Esophagus squamous epithelium (tissue), 5 donors: Measurements from ENCODE around the gene RGL2. TPM values are rescaled to one million over a fixed set of nuclear protein-coding genes. Genes with fewer than 3 reads are reported as not detected.
A peak's percentile ranks its signal among the peaks of the same experiment; 100 is the strongest.

ENCODE experiments used
- DNase-seq: peaks from one replicate; lab custom pipeline; 2025; lab: John Stamatoyannopoulos, UW
- H3K27ac ChIP-seq, 4 donors: fragments of 200-600 bp; sonication (generic); one replicate each; pipeline ENCODE4 v1.5.1; 2016 to 2019; ENCODE audit warnings: mild to moderate bottlenecking in 1 of 4
- H3K27me3 ChIP-seq, 4 donors: fragments of 200-600 bp; sonication (generic); 1 replicate in 3 of 4; 2 replicates in 1 of 4; pipeline versions ENCODE4 v1.5.1 to v1.6.0; 2017 to 2021; ENCODE audit warnings: antibody characterized with exemption in 1 of 4
- H3K36me3 ChIP-seq, 3 donors: fragments of 200-600 bp; sonication (generic); one replicate each; pipeline ENCODE4 v1.5.1; 2016 to 2019
- H3K4me1 ChIP-seq, 3 donors: fragments of 200-600 bp; sonication (generic); one replicate each; pipeline ENCODE4 v1.5.1; 2017 to 2019
- H3K4me3 ChIP-seq, 4 donors: fragments of 200-600 bp; sonication (generic); 1 replicate in 3 of 4; 2 replicates in 1 of 4; pipeline ENCODE4 v1.5.1; 2016 to 2019; ENCODE audit warnings: mild to moderate bottlenecking in 2 of 4, moderate library complexity in 1 of 4
- H3K9me3 ChIP-seq, 3 donors: fragments of 200-600 bp; sonication (generic); one replicate each; pipeline ENCODE4 v1.5.1; 2016 to 2019
- POLR2A ChIP-seq, 4 donors: fragments of 450-650 bp; IDR thresholded peaks; one replicate each; pipeline ENCODE4 v1.6.1; 2017; ENCODE audit warnings: antibody characterized with exemption in 4 of 4, mild to moderate bottlenecking in 4 of 4, moderate library complexity in 3 of 4
- WGBS, 2 donors: methylation state at CpG; one replicate each; pipeline ENCODE4 v1.1.5; 2018; 5-methylcytosine and 5-hydroxymethylcytosine counted together
- intact Hi-C: fragments of 100-400 bp; cut with DNase I; formaldehyde crosslinking; loops from one replicate; pipeline ENCODE4 v1.15.0; 2022
- total RNA-seq, 4 donors: library from RNA; depleted of rRNA; stranded (reverse); fragments of >200 nt; gene quantifications; one replicate each; pipeline ENCODE4 v1.1.0, GENCODE V29; 2016
- TF ChIP-seq, protein P1 (sequence below), 6 experiments: fragments of 450-650 bp in 4 of 6; fragments of 200-600 bp in 2 of 6; sonication (generic) in 2 of 6; IDR thresholded peaks; one replicate each; pipeline ENCODE4 v1.5.1; 2016 to 2019; ENCODE audit warnings: antibody characterized with exemption in 6 of 6, mild to moderate bottlenecking in 4 of 6, moderate library complexity in 4 of 6
- donor health status: DM: yes; HTN: yes; CAD: no.

Gene RGL2
- total RNA-seq, 4 donors from 2014 or later = 54.9 to 78.7 (median 63.2) TPM

DNA sequence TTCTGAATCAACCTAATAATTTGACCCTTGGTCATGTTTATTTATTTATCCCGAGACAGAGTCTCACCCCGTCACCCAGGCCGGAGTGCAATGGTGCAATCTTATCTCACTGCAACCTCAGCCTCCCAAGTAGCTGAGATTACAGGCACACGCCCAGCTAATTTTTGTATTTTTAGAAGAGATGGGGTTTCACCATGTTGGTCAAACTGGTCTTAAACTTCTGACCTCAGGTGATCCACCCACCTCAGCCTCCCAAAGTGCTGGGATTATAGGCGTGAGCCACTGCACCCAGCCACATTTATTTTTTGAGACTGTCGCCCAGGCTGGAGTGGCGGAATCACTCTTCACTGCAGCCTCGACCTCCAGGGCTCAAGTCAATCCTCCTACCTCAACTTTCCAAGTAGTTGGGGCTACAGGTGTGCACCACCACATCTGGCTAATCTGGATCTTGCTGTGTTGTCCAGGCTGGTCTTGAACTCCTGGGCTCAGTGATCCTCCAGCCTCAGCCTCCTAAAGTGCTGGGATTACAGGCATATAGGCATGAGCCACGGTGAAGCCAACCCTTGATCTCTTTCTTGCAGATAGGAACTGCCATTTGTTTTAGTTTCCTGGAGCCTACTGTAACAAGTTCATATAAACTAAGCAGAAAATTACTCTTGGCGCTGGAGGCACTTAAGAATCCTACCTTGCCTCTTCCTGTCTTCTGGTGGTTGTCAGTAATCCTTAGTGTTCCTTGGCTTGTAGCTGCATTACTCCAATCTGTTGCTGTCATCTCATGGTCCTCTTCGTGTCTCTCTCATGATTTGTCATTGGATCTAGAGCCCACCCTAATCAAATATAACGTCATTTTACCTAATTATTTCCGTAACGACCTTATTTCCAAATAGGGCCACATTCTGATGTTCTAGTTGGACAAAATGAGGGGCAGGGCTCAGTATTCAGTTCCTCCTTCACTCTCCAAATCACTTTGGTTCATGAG is 24.5 kb downstream of the RGL2 start:
- whole genome bisulfite sequencing, 2 donors = 40 to 41% methylated on average over 10 to 13 of the region's 14 CpGs

DNA sequence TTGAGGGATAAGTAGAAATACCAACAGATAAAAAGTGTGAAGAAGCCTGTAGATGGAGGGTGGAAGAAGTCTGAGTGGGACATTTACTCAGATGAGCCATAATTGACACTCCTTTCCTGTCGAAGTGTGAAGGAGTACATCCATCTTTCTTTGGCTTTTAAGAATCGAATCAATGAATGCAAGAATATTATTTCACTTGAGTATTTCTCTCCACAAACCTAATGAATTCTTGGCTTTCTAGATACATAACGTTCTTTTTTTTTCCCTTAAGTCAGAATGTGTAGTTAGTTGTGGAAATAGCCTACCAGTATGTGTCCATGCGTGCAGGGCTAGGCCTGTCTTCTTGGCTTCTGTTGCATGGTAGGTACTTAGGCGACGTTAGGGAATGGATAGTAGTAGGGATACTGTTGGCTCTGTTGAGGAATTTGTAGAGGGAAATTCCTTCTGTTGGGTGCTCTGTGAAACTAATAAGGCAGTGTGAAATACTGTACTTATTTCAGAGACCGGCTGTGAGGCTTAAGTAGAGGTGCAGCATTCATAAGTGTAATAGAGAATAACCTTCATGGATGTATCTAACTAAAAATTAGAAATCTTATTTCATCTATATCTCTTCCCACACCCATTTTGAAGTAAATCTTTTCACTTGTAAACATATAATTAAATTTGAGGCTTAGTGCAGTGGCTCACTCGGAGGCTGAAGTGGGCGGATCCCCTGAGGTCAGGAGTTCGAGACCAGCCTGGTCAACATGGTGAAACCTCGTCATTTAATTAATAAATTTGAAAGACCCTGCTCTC is 25.4 kb downstream of the RGL2 start:
- H3K4me3 ChIP-seq = peak overlapping the region; percentile 75 to 91 (median 80)

More for the DNA sequence above, 24.5 kb downstream of the RGL2 start:
- Histone ChIP-seq H3K27me3 (no peaks in the 10 kb centered on the region), H3K4me3 (peak overlapping the region; percentile 75 to 91 (median 80)), H3K36me3 (peaks cover 0 to 54% (median 20%) of the 10 kb centered on the region in 3 donors), H3K9me3 (no peaks in the 10 kb centered on the region), H3K27ac (peak overlapping the region; percentile 94 to 98 (median 97)), H3K4me1 (peaks cover 28 to 82% (median 60%) of the 10 kb centered on the region in 3 donors)
- no peak for TF ChIP-seq POLR2A (IDR thresholded peaks at IDR 0.05)
- TF ChIP-seq, protein P1, sequence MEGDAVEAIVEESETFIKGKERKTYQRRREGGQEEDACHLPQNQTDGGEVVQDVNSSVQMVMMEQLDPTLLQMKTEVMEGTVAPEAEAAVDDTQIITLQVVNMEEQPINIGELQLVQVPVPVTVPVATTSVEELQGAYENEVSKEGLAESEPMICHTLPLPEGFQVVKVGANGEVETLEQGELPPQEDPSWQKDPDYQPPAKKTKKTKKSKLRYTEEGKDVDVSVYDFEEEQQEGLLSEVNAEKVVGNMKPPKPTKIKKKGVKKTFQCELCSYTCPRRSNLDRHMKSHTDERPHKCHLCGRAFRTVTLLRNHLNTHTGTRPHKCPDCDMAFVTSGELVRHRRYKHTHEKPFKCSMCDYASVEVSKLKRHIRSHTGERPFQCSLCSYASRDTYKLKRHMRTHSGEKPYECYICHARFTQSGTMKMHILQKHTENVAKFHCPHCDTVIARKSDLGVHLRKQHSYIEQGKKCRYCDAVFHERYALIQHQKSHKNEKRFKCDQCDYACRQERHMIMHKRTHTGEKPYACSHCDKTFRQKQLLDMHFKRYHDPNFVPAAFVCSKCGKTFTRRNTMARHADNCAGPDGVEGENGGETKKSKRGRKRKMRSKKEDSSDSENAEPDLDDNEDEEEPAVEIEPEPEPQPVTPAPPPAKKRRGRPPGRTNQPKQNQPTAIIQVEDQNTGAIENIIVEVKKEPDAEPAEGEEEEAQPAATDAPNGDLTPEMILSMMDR (IDR thresholded peaks at IDR 0.05) = no peak
- intact Hi-C loops = no loop called here
- no peak for DNase-seq

DNA sequence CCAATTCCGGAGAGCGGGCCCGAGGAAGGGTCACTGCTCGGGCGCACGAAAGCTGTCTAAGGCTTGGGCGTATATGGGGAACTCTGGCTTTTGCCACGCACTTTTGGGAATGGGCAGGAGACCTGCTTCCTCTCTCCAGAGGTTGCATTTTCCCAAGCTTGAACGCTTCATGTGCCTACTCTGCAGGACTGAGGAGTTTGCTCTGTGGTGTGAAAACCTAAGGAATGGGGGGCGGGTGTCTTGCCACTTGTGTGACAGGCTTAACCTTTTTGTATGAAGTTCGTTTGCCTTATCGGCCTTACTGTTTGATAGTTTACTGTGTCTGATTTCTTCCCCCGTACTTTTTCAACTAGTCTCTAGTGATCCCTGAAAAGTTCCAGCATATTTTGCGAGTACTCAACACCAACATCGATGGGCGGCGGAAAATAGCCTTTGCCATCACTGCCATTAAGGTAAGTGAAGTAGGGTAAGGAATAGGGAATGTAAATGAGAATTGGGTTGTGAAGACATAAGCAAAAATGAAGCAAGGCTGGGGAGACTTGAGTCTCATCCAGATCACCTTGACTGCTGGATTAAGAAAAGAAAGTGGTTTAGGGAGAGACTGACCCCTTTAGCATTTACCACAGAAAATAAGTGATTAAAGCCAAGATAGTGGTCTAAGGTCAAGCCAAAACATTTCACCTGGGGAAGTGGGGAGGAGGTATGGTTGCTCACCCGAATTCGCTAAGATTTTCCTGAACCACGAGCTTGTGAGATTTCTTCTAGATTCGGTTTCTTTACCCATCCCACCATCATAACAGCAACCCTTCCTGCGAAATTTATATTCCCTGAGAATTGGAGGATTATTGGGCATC is 26.2 kb downstream of the RGL2 start:
- no peak for TF ChIP-seq POLR2A (IDR thresholded peaks at IDR 0.05)
- TF ChIP-seq, protein P1 (IDR thresholded peaks at IDR 0.05) = no peak
- Histone ChIP-seq H3K4me3 (peak overlapping the region; percentile 75 to 91 (median 80)), H3K36me3 (peaks cover 4 to 58% (median 31%) of the 10 kb centered on the region in 3 donors), H3K9me3 (no peaks in the 10 kb centered on the region), H3K27me3 (no peaks in the 10 kb centered on the region), H3K4me1 (peaks cover 20 to 65% (median 51%) of the 10 kb centered on the region in 3 donors), H3K27ac (peak overlapping the region; percentile 92 to 98 (median 96))
- no peak for DNase-seq
- intact Hi-C loops = no loop called here
- 5 to 9% methylated on average over 13 to 20 of the region's 22 CpGs for WGBS, 2 donors

More for the DNA sequence above, 25.4 kb downstream of the RGL2 start:
- intact Hi-C loops = no loop called here
- H3K4me1 ChIP-seq = peaks cover 28 to 73% (median 60%) of the 10 kb centered on the region in 3 donors
- no peaks in the 10 kb centered on the region for H3K27me3 ChIP-seq
- WGBS, 2 donors = 26 to 32% methylated on average over 11 of the region's 11 CpGs
- TF ChIP-seq, protein P1 (IDR thresholded peaks at IDR 0.05) = no peak
- TF ChIP-seq POLR2A (IDR thresholded peaks at IDR 0.05) = no peak
- H3K36me3 ChIP-seq = peaks cover 4 to 54% (median 24%) of the 10 kb centered on the region in 3 donors
- H3K9me3 ChIP-seq = no peaks in the 10 kb centered on the region
- peak overlapping the region; percentile 94 to 98 (median 97) for H3K27ac ChIP-seq
- DNase-seq = no peak

DNA sequence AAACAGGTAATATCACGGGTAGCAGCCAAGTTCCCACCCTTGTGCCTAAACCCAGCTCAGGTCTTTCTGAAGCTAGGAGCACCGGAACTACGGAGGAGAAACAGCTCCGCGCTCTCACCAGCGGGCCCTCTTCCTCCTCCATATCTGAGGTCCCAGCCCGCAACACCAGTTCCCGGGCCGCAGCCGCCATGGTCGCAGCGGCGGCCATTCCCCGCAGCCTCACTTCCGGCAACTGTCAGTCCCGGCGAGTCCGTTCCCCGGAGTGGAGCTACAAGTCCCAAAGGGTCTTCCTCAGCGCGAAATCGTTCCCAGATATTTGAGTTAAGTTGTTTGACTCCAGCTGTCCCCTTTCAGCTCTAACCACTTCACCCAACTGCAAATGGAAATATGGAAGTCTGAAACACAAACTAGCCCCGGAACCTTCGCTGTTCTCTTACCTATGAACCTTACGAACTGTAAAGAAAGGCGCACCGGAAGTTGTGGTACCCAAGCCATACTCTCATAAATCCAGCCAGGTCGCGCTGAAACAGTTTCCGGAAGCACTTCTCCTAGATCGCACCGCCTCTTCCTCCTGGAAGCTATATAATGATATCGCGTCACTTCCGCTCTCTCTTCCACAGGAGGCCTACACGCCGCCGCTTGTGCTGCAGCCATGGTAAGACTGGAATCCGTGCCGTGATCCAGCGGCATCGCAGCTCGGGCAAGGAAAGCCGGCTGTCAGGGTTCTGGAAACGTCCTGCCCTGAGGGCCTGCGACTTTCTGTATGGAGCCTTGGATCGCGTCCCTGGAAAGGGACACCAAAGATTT is 27.1 kb downstream of the RGL2 start, which contains the start of the genes RPS18 and VPS52:
Gene RPS18, plus strand, starts transcription at position 608 of the 807 bp plus-strand sequence. Its CDS starts 45 bp downstream, at position 653.
Gene VPS52, minus strand, starts transcription at position 409 of the 807 bp plus-strand sequence. Its CDS starts 201 bp downstream, at position 208.
- no peaks in the 10 kb centered on the region for H3K27me3 ChIP-seq
- peaks cover 11 to 66% (median 39%) of the 10 kb centered on the region in 3 donors for H3K36me3 ChIP-seq
- peaks cover 19 to 66% (median 51%) of the 10 kb centered on the region in 3 donors for H3K4me1 ChIP-seq
- intact Hi-C loops = no loop called here
- H3K27ac ChIP-seq = peak within 1 kb of the TSS; percentile 92 to 98 (median 96)
- no peaks in the 10 kb centered on the region for H3K9me3 ChIP-seq
- WGBS, 2 donors = 1 to 5% methylated on average over 19 to 27 of the region's 48 CpGs
- peak in 3 of 4 donors; percentile 95 to 97 (median 96) for TF ChIP-seq POLR2A (IDR thresholded peaks at IDR 0.05)
- TF ChIP-seq, protein P1 (IDR thresholded peaks at IDR 0.05) = peak in 2 of 6 experiments; percentile 7
- DNase-seq = peak; percentile 90
- H3K4me3 ChIP-seq = peak within 1 kb of the TSS; percentile 75 to 91 (median 80)
